NOMO-1 treated with dmso at 0.1 percent for 144 hours (cell line): ENCODE measurements around the gene SPRED1.

ENCODE experiments used
- DNase-seq: peaks from one replicate; lab custom pipeline; 2025; ENCODE audit not compliant: unreplicated experiment; lab: John Stamatoyannopoulos, UW

Gene SPRED1

GRCh38 chr15:38344351-38344750 lies 91.7 kb downstream of the SPRED1 start:
- no peak for DNase-seq

DNA sequence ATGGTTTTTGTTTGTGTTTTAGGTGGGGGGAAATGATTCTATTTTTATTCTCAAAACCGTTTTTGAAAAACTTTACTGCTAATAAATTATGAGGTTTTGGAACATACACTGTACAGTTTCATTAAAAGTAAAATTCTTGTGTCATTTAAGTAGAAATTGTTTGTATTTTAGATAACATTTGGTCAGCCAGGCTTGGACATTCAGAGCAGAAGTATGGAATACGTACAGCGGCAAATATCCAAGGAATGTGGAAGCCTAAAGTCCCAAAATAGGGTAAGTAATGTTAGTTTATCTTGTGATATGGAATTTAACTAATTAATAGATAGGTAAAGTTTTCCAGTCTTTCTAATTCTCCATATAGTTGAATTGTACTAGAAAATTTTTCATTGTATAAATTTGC lies 96.6 kb downstream of the SPRED1 start:
- no peak for DNase-seq

DNA sequence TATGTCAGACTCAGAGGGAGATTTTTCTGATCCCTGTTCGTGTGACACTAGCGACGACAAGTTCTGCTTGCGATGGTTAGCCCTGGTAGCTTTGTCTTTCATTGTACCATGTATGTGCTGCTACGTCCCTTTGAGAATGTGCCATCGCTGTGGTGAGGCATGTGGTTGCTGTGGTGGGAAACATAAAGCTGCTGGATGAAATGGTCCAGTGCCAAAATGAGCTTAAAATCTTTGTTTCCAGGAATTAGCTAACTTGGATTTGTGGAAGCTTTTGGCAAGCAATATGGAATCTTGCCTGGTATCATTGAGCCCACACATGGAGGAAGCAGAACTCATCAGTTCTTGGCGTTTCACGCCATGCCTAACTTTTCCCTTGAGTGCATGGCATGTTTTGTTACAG lies 98.8 kb downstream of the SPRED1 start:
- DNase-seq, result no peak

GRCh38 chr15:38354315-38354929 lies 101.8 kb downstream of the SPRED1 start:
- no peak for DNase-seq

DNA sequence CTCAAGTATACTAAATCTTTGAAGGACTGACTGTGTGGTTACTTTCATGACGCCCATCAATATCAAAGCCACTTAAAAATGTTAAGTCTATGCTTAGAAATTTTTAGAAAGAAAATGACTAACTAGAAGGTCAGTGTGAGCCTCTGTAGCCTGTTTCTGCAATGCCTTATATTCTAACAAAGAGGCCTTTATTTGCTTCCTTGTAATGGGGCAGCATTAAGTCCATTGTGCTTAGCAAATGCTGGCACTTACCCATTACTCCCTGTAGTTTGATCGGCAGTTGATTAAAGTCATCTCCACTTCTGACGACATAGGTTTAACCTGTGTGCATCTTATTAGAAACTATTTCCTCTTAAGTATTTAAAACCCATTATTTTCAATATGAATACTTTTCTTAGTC lies 109.7 kb downstream of the SPRED1 start:
- DNase-seq, result no peak

GRCh38 chr15:38367476-38367875 lies 114.8 kb downstream of the SPRED1 start:
- DNase-seq, result no peak

GRCh38 chr15:38369936-38370478 lies 117.4 kb downstream of the SPRED1 start:
- DNase-seq, result no peak

- no peak for DNase-seq
Measured at GRCh38 chr15:38373016-38373415, 120.4 kb downstream of the SPRED1 start.

DNA sequence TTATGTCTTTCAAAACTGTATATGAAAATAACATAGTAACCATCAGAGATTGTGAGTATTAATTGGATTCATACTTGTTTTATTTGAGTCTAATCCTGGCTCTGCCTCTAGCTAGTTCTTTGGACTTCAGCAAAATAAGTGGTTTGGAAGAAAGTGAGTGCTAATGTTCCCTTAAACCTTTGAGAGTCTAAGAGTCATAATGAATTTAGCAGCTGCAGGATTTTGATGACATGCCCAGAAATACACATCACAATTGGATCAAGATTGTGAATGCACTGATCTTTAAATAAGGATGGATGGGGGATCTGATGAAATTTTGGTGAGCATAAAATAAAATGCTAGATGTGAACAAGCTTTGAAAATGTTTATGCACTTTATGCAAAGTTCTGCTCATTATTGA lies 121.4 kb downstream of the SPRED1 start:
- DNase-seq, result no peak

- no peak for DNase-seq
Measured at GRCh38 chr15:38374556-38374955, 121.9 kb downstream of the SPRED1 start.

- no peak for DNase-seq
Measured at GRCh38 chr15:38376081-38376480, 123.4 kb downstream of the SPRED1 start.

- no peak for DNase-seq
Measured at GRCh38 chr15:38377636-38378035, 125.0 kb downstream of the SPRED1 start.

DNA sequence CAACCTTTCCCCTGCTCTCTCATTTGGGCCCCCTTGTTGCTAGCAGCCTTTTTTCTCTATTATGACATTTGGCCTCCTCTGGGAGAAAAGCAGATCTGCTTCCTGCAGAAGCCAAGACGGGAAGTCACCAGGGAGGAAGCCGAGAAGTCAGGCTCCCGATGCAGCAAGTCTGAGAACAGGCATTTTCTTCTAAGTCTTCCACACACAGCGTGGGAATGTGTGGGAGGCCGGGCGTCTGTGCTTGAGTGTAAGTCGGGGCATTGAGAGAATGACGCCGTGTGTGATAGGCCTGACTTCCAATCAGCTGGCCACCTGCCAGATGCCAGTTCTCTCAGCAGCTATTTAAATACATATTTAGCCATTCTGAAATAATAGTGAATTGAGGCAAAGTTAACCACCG lies 125.5 kb downstream of the SPRED1 start:
- DNase-seq, result no peak

GRCh38 chr15:38389924-38390542 lies 137.4 kb downstream of the SPRED1 start:
- DNase-seq, result no peak

- no peak for DNase-seq
Measured at GRCh38 chr15:38391191-38391590, 138.6 kb downstream of the SPRED1 start.

DNA sequence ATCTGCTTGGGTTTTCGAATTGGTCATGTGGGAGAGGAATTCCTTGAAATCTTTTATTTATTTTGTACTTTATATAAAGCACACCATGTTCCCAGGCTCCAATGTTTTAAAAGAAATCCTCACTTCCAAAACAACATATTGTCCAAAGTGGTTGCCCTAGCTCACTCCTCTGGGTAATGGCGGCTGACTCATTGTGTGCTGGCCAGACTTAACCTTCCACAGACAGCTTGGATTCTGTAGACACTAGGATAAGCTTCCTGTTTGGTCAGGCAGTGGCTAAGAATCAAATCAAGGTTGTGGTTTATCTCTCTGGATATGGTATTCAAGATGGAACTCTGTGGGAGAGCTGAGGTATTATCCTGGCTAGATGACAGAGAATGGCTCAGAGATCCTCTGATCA lies 145.5 kb downstream of the SPRED1 start:
- no peak for DNase-seq

DNA sequence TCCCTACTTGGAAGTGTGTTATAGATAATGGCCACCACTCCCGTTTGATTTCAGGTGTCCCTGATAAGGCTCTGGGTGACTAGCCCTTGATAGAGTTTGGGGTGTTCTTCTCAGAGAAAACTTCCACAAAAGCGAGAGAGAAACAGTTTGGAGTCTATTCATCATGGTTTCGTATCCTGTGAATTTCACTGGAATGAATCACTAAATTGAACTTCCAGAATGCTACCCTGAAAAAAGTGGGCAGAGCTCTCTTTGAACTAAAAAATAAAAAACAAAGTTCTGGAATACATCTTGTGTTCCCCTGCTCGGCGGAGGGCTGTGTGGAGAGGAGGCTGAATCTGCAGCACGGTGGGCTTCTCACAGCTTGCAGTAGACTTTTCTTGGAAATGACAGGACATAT lies 148.5 kb downstream of the SPRED1 start:
- DNase-seq, result no peak

GRCh38 chr15:38401701-38402100 lies 149.1 kb downstream of the SPRED1 start:
- DNase-seq, result no peak

- DNase-seq, result no peak
Measured at GRCh38 chr15:38406436-38406835, 153.8 kb downstream of the SPRED1 start.
